ENCODE results near the gene NPEPL1.

Gene NPEPL1

GRCh38 chr20:58699623-58700107 is 7.1 kb downstream of the NPEPL1 start:
- no peaks in the 10 kb centered on the region for H3K27me3 ChIP-seq (ENCODE audit: control insufficient read depth in 5 of 5, insufficient read depth in 4 of 5, low read length in 5 of 5)
- H3K9me3 ChIP-seq (ENCODE audit: control insufficient read depth in 5 of 5, low read length in 5 of 5) = no peaks in the 10 kb centered on the region
- peak overlapping the region in 2 of 5 donors; percentile 8 to 12 for H3K9ac ChIP-seq (ENCODE audit: low read length in 5 of 5)
- peaks cover 3 to 23% (median 10%) of the 10 kb centered on the region in 5 donors for H3K4me1 ChIP-seq (ENCODE audit: control insufficient read depth in 5 of 5, insufficient read depth in 5 of 5, low read length in 5 of 5)
- no peak overlapping the region for H3K27ac ChIP-seq (ENCODE audit: low read depth, low read length)
- H3K36me3 ChIP-seq (ENCODE audit: control insufficient read depth in 5 of 5, insufficient read depth in 5 of 5, low read length in 5 of 5) = peaks cover 10 to 93% (median 88%) of the 10 kb centered on the region in 5 donors
- no peak overlapping the region for H3K4me3 ChIP-seq (ENCODE audit: low read depth in 1 of 5, low read length in 5 of 5)

GRCh38 chr20:58700121-58700821 is 7.7 kb downstream of the NPEPL1 start:
- H3K9me3 ChIP-seq (ENCODE audit: control insufficient read depth in 5 of 5, low read length in 5 of 5) = no peaks in the 10 kb centered on the region
- H3K27ac ChIP-seq (ENCODE audit: low read depth, low read length) = no peak overlapping the region
- peaks cover 10 to 90% (median 87%) of the 10 kb centered on the region in 5 donors for H3K36me3 ChIP-seq (ENCODE audit: control insufficient read depth in 5 of 5, insufficient read depth in 5 of 5, low read length in 5 of 5)
- peak overlapping the region in 1 of 5 donors; percentile 8 for H3K9ac ChIP-seq (ENCODE audit: low read length in 5 of 5)
- no peak overlapping the region for H3K4me3 ChIP-seq (ENCODE audit: low read depth in 1 of 5, low read length in 5 of 5)
- peaks cover 3 to 19% (median 8%) of the 10 kb centered on the region in 5 donors for H3K4me1 ChIP-seq (ENCODE audit: control insufficient read depth in 5 of 5, insufficient read depth in 5 of 5, low read length in 5 of 5)
- no peaks in the 10 kb centered on the region for H3K27me3 ChIP-seq (ENCODE audit: control insufficient read depth in 5 of 5, insufficient read depth in 4 of 5, low read length in 5 of 5)

GRCh38 chr20:58700823-58701222 is 8.2 kb downstream of the NPEPL1 start:
- Histone ChIP-seq H3K27ac (ENCODE audit: low read depth, low read length) (no peak overlapping the region), H3K9me3 (ENCODE audit: control insufficient read depth in 5 of 5, low read length in 5 of 5) (no peaks in the 10 kb centered on the region), H3K27me3 (ENCODE audit: control insufficient read depth in 5 of 5, insufficient read depth in 4 of 5, low read length in 5 of 5) (no peaks in the 10 kb centered on the region), H3K4me3 (ENCODE audit: low read depth in 1 of 5, low read length in 5 of 5) (no peak overlapping the region), H3K36me3 (ENCODE audit: control insufficient read depth in 5 of 5, insufficient read depth in 5 of 5, low read length in 5 of 5) (peaks cover 10 to 88% (median 86%) of the 10 kb centered on the region in 5 donors), H3K4me1 (ENCODE audit: control insufficient read depth in 5 of 5, insufficient read depth in 5 of 5, low read length in 5 of 5) (peaks cover 3 to 19% (median 8%) of the 10 kb centered on the region in 5 donors), H3K9ac (ENCODE audit: low read length in 5 of 5) (no peak overlapping the region)

DNA sequence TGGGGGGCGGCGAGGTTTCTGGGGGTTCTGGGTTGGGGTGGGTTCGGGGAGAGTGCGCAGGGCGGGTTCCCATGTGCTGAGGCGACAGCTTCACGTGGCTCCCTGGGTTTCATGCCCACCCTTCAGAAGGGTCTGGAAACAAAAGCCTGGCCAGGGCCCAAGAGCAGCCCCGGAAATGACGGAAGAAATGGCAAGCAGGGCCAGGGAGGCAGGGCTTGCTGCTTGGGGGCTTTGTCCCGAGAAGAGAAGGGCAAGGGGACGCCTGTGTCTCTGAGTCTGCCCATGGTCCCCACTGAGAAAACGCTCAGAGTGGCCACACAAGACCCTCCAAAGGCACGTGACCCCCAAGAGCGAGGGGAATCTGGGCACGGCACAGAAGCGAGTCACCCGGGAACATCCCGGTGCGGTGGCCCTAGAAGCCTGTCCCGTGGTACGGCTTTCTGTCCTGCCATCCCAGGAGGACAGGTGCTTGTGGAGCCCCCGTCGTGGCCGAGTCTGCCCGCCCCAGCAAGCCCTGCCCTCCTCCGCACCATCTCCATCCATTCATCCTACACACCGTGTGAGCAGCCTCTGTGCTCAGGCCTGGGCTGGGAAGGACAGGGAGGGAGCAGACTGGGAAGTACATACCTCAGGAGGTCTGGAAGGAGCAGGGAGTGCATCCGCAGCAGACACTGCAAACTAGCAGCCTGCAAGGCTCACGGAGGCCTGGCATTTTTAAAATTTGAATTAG is 9.0 kb downstream of the NPEPL1 start:
- peaks cover 10 to 85% (median 80%) of the 10 kb centered on the region in 5 donors for H3K36me3 ChIP-seq (ENCODE audit: control insufficient read depth in 5 of 5, insufficient read depth in 5 of 5, low read length in 5 of 5)

DNA sequence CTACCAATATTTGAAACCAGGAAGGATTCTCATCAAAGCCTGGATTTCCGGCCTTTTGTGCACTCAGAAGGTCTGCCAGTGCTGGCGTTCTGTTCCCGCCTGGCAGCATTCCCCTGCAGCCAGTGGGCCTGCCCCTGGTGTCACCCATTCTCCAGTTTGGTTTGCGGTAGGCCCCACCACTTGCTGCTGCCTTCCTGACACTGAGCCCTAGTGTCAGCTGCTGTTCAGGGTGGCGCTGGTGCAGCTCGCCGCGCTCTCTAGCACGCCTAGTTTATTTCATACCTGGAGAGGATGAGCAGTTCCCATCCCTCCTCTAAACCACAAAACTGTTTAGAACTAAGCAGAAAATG is 9.5 kb downstream of the NPEPL1 start:
- no peak overlapping the region for H3K9ac ChIP-seq (ENCODE audit: low read length in 5 of 5)
- H3K9me3 ChIP-seq (ENCODE audit: control insufficient read depth in 5 of 5, low read length in 5 of 5) = no peaks in the 10 kb centered on the region
- peaks cover 3 to 19% (median 8%) of the 10 kb centered on the region in 5 donors for H3K4me1 ChIP-seq (ENCODE audit: control insufficient read depth in 5 of 5, insufficient read depth in 5 of 5, low read length in 5 of 5)
- H3K27me3 ChIP-seq (ENCODE audit: control insufficient read depth in 5 of 5, insufficient read depth in 4 of 5, low read length in 5 of 5) = no peaks in the 10 kb centered on the region
- H3K4me3 ChIP-seq (ENCODE audit: low read depth in 1 of 5, low read length in 5 of 5) = no peak overlapping the region
- peaks cover 10 to 82% (median 75%) of the 10 kb centered on the region in 5 donors for H3K36me3 ChIP-seq (ENCODE audit: control insufficient read depth in 5 of 5, insufficient read depth in 5 of 5, low read length in 5 of 5)
- no peak overlapping the region for H3K27ac ChIP-seq (ENCODE audit: low read depth, low read length)

More for the DNA sequence above, 9.0 kb downstream of the NPEPL1 start:
- H3K4me3 ChIP-seq (ENCODE audit: low read depth in 1 of 5, low read length in 5 of 5) = no peak overlapping the region
- no peaks in the 10 kb centered on the region for H3K27me3 ChIP-seq (ENCODE audit: control insufficient read depth in 5 of 5, insufficient read depth in 4 of 5, low read length in 5 of 5)
- no peak overlapping the region for H3K9ac ChIP-seq (ENCODE audit: low read length in 5 of 5)
- H3K27ac ChIP-seq (ENCODE audit: low read depth, low read length) = no peak overlapping the region
- peaks cover 3 to 19% (median 8%) of the 10 kb centered on the region in 5 donors for H3K4me1 ChIP-seq (ENCODE audit: control insufficient read depth in 5 of 5, insufficient read depth in 5 of 5, low read length in 5 of 5)
- H3K9me3 ChIP-seq (ENCODE audit: control insufficient read depth in 5 of 5, low read length in 5 of 5) = no peaks in the 10 kb centered on the region

- peaks cover 3 to 19% (median 8%) of the 10 kb centered on the region in 5 donors for H3K4me1 ChIP-seq (ENCODE audit: control insufficient read depth in 5 of 5, insufficient read depth in 5 of 5, low read length in 5 of 5)
- H3K27me3 ChIP-seq (ENCODE audit: control insufficient read depth in 5 of 5, insufficient read depth in 4 of 5, low read length in 5 of 5) = no peaks in the 10 kb centered on the region
- no peaks in the 10 kb centered on the region for H3K9me3 ChIP-seq (ENCODE audit: control insufficient read depth in 5 of 5, low read length in 5 of 5)
- no peak overlapping the region for H3K4me3 ChIP-seq (ENCODE audit: low read depth in 1 of 5, low read length in 5 of 5)
- no peak overlapping the region for H3K9ac ChIP-seq (ENCODE audit: low read length in 5 of 5)
- no peak overlapping the region for H3K27ac ChIP-seq (ENCODE audit: low read depth, low read length)
- H3K36me3 ChIP-seq (ENCODE audit: control insufficient read depth in 5 of 5, insufficient read depth in 5 of 5, low read length in 5 of 5) = peaks cover 10 to 81% (median 69%) of the 10 kb centered on the region in 5 donors
These were observed 10.5 kb downstream of the NPEPL1 start for GRCh38 chr20:58702859-58703648.

DNA sequence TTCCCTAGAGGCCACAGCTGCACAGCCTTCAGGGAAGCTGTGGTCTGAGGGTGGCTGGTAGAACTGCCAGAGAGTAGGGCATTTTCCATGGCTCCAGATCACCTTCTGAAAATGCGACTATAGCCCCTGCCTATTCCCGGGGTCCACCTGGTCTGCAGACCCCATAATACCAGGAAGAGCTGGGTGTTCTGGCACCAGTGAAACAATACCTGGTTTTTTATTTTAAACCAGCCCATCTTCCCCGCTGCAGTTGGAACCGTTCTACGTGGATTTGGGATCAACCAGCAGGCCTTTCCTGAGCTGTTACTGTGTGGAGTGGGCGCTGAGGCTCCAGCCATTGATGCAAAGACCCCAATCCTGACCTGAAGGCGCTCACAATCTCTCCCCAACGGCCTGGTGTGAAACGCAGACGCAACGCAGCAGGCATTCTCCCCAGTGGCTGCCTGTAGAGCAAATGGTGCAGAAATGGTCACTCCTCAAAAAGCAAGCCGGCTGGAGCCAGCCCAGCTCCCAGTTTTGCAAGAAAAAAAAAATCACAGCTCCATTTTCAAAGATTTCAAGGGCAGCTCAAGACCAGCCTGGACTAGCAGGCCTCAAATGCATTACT is 11.3 kb downstream of the NPEPL1 start:
- H3K27ac ChIP-seq (ENCODE audit: low read depth, low read length) = no peak overlapping the region
- no peaks in the 10 kb centered on the region for H3K9me3 ChIP-seq (ENCODE audit: control insufficient read depth in 5 of 5, low read length in 5 of 5)
- no peak overlapping the region for H3K9ac ChIP-seq (ENCODE audit: low read length in 5 of 5)
- H3K4me1 ChIP-seq (ENCODE audit: control insufficient read depth in 5 of 5, insufficient read depth in 5 of 5, low read length in 5 of 5) = peaks cover 3 to 19% (median 8%) of the 10 kb centered on the region in 5 donors
- no peaks in the 10 kb centered on the region for H3K27me3 ChIP-seq (ENCODE audit: control insufficient read depth in 5 of 5, insufficient read depth in 4 of 5, low read length in 5 of 5)
- H3K4me3 ChIP-seq (ENCODE audit: low read depth in 1 of 5, low read length in 5 of 5) = no peak overlapping the region
- peaks cover 10 to 82% (median 71%) of the 10 kb centered on the region in 5 donors for H3K36me3 ChIP-seq (ENCODE audit: control insufficient read depth in 5 of 5, insufficient read depth in 5 of 5, low read length in 5 of 5)

- Histone ChIP-seq H3K27me3 (ENCODE audit: control insufficient read depth in 5 of 5, insufficient read depth in 4 of 5, low read length in 5 of 5) (no peaks in the 10 kb centered on the region), H3K4me3 (ENCODE audit: low read depth in 1 of 5, low read length in 5 of 5) (no peak overlapping the region), H3K9me3 (ENCODE audit: control insufficient read depth in 5 of 5, low read length in 5 of 5) (no peaks in the 10 kb centered on the region), H3K9ac (ENCODE audit: low read length in 5 of 5) (no peak overlapping the region), H3K4me1 (ENCODE audit: control insufficient read depth in 5 of 5, insufficient read depth in 5 of 5, low read length in 5 of 5) (peaks cover 1 to 11% (median 6%) of the 10 kb centered on the region in 5 donors), H3K36me3 (ENCODE audit: control insufficient read depth in 5 of 5, insufficient read depth in 5 of 5, low read length in 5 of 5) (peaks cover 10 to 76% (median 63%) of the 10 kb centered on the region in 5 donors), H3K27ac (ENCODE audit: low read depth, low read length) (no peak overlapping the region)
These were observed 12.8 kb downstream of the NPEPL1 start for GRCh38 chr20:58705208-58705926.

Data from subcutaneous abdominal adipose tissue (tissue), 5 donors.